HG02870 (cell line): ENCODE results near the gene MTMR4.
"Not testable (repeated sequence)": the region's sequence is repeated elsewhere in the genome, so short reads cannot be mapped to it uniquely, and the experiment has no call there.

Source experiments
- ATAC-seq: cut with Tn5 transposase; IDR thresholded peaks from one replicate; pipeline ENCODE4 v1.9.1; 2021; ENCODE audit warnings: mild to moderate bottlenecking, moderate library complexity; ENCODE audit not compliant: unreplicated experiment

The MTMR4 gene

GRCh38 chr17:58493506-58493905 lies 20.9 kb downstream of the MTMR4 start:
- no peak for ATAC-seq

GRCh38 chr17:58492238-58493121 lies 22.0 kb downstream of the MTMR4 start:
- ATAC-seq, result no peak

- no peak for ATAC-seq
These were observed 22.9 kb downstream of the MTMR4 start for GRCh38 chr17:58491510-58492045.

GRCh38 chr17:58488428-58488890 lies 26.0 kb downstream of the MTMR4 start:
- ATAC-seq, result no peak

- no peak for ATAC-seq
These were observed 26.6 kb downstream of the MTMR4 start, which contains the start of gene HSF5 for GRCh38 chr17:58487589-58488427. Gene HSF5, minus strand, starts transcription at chr17:58488408. Its CDS starts 134 bp downstream, at chr17:58488274.

GRCh38 chr17:58484600-58484999 lies 29.8 kb downstream of the MTMR4 start:
- ATAC-seq, result no peak

- not testable (repeated sequence) for ATAC-seq
These were observed 32.6 kb downstream of the MTMR4 start for GRCh38 chr17:58481798-58482197.

- no peak for ATAC-seq
These were observed 34.3 kb downstream of the MTMR4 start for GRCh38 chr17:58480090-58480489.

- ATAC-seq, result no peak
These were observed 37.6 kb downstream of the MTMR4 start for GRCh38 chr17:58476812-58477211.

GRCh38 chr17:58475985-58476384 lies 38.5 kb downstream of the MTMR4 start:
- no peak for ATAC-seq

GRCh38 chr17:58470356-58470755 lies 44.1 kb downstream of the MTMR4 start:
- ATAC-seq, result no peak

- ATAC-seq, result no peak
These were observed 45.5 kb downstream of the MTMR4 start for GRCh38 chr17:58468944-58469343.

GRCh38 chr17:58455491-58455890 lies 58.9 kb downstream of the MTMR4 start:
- ATAC-seq, result no peak

GRCh38 chr17:58452738-58453137 lies 61.7 kb downstream of the MTMR4 start:
- no peak for ATAC-seq

GRCh38 chr17:58447039-58447975 lies 67.1 kb downstream of the MTMR4 start:
- no peak for ATAC-seq

- ATAC-seq, result no peak
These were observed 68.4 kb downstream of the MTMR4 start for GRCh38 chr17:58446086-58446485.
